Body of pancreas (tissue), 4 donors: ENCODE measurements around the gene TRPM2.

Experiments
- POLR2A ChIP-seq, 3 donors: fragments of 450-650 bp; IDR thresholded peaks; one replicate each; pipeline ENCODE4 v1.6.1; 2016; ENCODE audit warnings: antibody characterized with exemption in 3 of 3, mild to moderate bottlenecking in 2 of 3
- TF ChIP-seq, protein P1 (sequence below), 7 experiments: fragments of 450-650 bp in 4 of 7; fragments of 200-600 bp in 3 of 7; sonication (generic) in 3 of 7; IDR thresholded peaks; one replicate each; pipeline ENCODE4 v1.5.1; 2016 to 2019; ENCODE audit warnings: antibody characterized with exemption in 7 of 7

DNA sequence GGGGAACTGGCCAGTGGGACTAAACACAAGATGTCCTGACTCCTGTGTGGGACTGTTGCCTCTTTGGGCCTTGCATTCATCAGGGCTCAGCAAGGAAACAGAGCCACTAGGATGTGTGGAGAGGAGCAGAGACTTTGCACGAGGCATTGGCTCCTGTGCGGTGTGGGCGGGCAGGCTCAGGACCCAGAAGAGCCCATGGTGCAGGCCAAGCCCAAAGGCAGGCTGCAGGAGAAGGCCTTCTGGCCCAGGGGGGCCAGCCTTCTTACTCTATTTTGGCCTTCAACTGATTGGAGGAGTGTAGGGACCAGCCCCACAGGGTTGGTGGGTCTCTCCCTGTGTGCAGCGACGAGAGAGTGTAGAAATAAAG, 125.4 kb downstream of the TRPM2 start:
- TF ChIP-seq POLR2A (IDR thresholded peaks at IDR 0.05) = no peak
- TF ChIP-seq, protein P1, sequence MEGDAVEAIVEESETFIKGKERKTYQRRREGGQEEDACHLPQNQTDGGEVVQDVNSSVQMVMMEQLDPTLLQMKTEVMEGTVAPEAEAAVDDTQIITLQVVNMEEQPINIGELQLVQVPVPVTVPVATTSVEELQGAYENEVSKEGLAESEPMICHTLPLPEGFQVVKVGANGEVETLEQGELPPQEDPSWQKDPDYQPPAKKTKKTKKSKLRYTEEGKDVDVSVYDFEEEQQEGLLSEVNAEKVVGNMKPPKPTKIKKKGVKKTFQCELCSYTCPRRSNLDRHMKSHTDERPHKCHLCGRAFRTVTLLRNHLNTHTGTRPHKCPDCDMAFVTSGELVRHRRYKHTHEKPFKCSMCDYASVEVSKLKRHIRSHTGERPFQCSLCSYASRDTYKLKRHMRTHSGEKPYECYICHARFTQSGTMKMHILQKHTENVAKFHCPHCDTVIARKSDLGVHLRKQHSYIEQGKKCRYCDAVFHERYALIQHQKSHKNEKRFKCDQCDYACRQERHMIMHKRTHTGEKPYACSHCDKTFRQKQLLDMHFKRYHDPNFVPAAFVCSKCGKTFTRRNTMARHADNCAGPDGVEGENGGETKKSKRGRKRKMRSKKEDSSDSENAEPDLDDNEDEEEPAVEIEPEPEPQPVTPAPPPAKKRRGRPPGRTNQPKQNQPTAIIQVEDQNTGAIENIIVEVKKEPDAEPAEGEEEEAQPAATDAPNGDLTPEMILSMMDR (IDR thresholded peaks at IDR 0.05) = no peak
